Measurements from ENCODE around the gene S100A8. TPM values are rescaled to one million over a fixed set of nuclear protein-coding genes. Genes with fewer than 3 reads are reported as not detected.
A peak's percentile ranks its signal among the peaks of the same experiment; 100 is the strongest.

The S100A8 gene
- total RNA-seq, 2 donors from 2014 or later = 19.1 to 37.1 TPM

DNA sequence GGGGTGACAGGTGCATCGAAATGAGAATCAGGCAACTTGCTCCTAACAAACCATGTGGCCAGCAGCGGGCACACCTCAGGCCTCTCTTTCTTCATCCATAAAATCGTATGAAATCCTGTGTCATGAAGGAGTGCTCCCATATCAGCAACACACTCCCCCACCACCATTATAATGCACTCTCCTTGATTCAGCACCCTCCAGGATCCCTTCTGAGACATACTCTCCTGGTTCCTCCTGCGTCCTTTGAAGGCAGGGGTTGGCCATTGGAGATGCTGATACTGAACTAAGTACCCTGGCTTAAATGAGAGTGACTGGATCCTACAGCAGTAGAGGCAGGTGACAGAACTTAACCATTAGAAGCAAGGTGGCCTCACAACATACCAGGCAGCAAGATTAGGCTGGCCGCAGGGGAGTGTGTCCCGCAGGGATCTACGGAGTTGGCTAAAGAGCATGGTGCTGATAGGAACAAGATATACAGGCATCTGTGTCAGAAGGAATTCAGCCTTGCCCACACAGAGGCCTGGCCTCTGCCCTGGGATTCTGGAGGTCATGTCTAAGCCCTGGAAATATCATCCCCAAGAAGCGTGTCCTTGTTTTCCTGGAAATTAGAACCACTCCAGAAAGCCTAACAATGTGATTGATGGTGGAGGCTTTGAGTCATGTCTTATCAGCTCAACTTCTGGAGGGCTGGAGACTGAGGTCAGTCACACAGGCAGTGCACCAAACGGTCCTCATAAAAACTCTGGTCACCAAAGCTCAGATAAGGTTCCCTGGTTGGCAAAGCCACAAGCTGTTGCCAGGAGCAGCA, 42.2 kb upstream of the S100A8 start:
- H3K4me3 ChIP-seq = no peak overlapping the region
- no peaks in the 10 kb centered on the region for H3K4me1 ChIP-seq
- peak; percentile 44 for DNase-seq (ENCODE audit: low spot score)
- TF ChIP-seq, protein P1, sequence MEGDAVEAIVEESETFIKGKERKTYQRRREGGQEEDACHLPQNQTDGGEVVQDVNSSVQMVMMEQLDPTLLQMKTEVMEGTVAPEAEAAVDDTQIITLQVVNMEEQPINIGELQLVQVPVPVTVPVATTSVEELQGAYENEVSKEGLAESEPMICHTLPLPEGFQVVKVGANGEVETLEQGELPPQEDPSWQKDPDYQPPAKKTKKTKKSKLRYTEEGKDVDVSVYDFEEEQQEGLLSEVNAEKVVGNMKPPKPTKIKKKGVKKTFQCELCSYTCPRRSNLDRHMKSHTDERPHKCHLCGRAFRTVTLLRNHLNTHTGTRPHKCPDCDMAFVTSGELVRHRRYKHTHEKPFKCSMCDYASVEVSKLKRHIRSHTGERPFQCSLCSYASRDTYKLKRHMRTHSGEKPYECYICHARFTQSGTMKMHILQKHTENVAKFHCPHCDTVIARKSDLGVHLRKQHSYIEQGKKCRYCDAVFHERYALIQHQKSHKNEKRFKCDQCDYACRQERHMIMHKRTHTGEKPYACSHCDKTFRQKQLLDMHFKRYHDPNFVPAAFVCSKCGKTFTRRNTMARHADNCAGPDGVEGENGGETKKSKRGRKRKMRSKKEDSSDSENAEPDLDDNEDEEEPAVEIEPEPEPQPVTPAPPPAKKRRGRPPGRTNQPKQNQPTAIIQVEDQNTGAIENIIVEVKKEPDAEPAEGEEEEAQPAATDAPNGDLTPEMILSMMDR (IDR thresholded peaks at IDR 0.05) = no peak
- no peaks in the 10 kb centered on the region for H3K27me3 ChIP-seq
- no peak overlapping the region for H3K27ac ChIP-seq
- no peaks in the 10 kb centered on the region for H3K9me3 ChIP-seq
- no peaks in the 10 kb centered on the region for H3K36me3 ChIP-seq

DNA sequence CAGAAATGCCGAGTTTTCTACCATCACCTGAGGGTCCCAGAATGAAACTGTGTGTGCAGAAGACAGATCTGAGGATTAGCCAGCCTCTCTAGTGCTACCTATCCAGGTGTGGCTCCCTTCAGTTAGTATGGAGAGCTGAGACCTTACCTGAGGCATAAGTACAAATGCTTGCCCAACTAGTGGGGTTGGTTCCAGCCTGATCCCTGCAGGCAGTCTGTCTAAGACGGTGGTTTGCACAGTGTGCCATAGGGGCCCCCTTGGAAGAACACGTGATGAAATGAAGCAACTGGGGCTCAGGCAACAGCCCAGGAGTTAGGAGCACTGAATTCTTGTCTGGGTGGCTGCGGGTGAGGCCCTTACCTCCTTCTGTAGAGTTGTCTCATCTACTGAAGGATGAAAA, 41.1 kb upstream of the S100A8 start:
- H3K9me3 ChIP-seq = no peaks in the 10 kb centered on the region
- no peak overlapping the region for H3K4me3 ChIP-seq
- no peak overlapping the region for H3K27ac ChIP-seq
- TF ChIP-seq, protein P1 (IDR thresholded peaks at IDR 0.05) = no peak
- no peaks in the 10 kb centered on the region for H3K27me3 ChIP-seq
- H3K36me3 ChIP-seq = no peaks in the 10 kb centered on the region
- DNase-seq (ENCODE audit: low spot score) = peak; percentile 21
- H3K4me1 ChIP-seq = no peaks in the 10 kb centered on the region

DNA sequence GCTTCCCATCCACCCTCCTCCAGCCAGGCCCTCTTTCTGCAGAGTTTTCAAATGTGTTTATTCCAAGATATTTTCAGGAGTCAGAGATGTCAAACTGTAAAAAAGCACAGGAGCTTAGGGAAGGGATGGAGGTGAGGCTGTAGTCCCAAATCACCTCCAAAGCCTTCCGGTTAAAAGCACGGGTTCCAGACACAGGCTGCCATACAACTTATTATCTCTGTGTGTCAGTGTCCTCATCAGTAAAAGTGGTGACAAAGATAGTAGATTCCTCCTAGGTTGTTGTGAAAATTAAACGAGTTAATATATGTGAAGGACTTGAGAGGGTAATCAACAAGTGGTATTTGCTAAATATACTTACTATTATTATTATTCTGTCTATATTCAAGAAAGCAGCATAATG, 40.6 kb upstream of the S100A8 start:
- no peaks in the 10 kb centered on the region for H3K36me3 ChIP-seq
- no peak overlapping the region for H3K4me3 ChIP-seq
- TF ChIP-seq, protein P1 (IDR thresholded peaks at IDR 0.05) = no peak
- peak; percentile 11 for DNase-seq (ENCODE audit: low spot score)
- no peak overlapping the region for H3K27ac ChIP-seq
- no peaks in the 10 kb centered on the region for H3K27me3 ChIP-seq
- H3K4me1 ChIP-seq = no peaks in the 10 kb centered on the region
- H3K9me3 ChIP-seq = no peaks in the 10 kb centered on the region

DNA sequence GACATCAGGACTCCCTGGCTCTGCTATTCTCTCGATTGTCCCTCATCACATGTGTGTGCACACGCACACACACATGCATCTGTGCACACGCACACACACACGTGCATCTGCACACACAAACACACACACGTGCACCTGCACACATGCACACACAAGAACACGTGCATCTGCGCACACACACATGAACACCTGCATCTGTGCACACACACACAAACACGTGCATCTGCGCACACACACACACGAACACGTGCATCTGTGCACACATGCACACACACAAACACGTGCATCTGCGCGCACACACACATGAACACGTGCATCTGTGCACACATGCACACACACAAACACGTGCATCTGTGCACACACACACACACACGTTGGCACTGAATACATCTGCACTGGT, 40.1 kb upstream of the S100A8 start:
- peak; percentile 11 for DNase-seq (ENCODE audit: low spot score)
- TF ChIP-seq, protein P1 (IDR thresholded peaks at IDR 0.05) = no peak
- no peak overlapping the region for H3K4me3 ChIP-seq
- no peaks in the 10 kb centered on the region for H3K27me3 ChIP-seq
- no peaks in the 10 kb centered on the region for H3K36me3 ChIP-seq
- no peaks in the 10 kb centered on the region for H3K9me3 ChIP-seq
- H3K4me1 ChIP-seq = no peaks in the 10 kb centered on the region
- no peak overlapping the region for H3K27ac ChIP-seq

DNA sequence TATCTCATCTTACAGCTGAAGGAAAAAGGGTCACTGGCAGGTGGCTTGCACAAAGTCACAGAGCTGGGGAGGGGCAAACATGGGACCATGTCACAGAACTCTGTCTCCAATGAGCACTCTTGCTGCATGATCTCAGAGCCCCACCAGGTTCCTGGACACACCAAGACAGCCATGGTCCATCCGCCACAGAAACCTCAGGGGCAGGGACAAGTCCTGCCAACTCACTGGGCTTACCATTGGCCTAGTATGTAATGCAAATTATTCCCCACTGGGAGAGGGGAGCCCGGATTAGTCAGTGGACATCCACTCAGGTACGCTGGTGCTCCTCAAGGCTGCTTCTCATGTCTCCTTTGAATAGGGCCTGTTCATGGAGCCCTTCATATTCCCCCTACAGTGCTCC, 39.7 kb upstream of the S100A8 start:
- Histone ChIP-seq H3K9me3 (no peaks in the 10 kb centered on the region), H3K36me3 (no peaks in the 10 kb centered on the region), H3K4me1 (no peaks in the 10 kb centered on the region), H3K4me3 (no peak overlapping the region), H3K27me3 (no peaks in the 10 kb centered on the region), H3K27ac (no peak overlapping the region)
- DNase-seq (ENCODE audit: low spot score) = peak; percentile 54
- TF ChIP-seq, protein P1 (IDR thresholded peaks at IDR 0.05) = no peak

DNA sequence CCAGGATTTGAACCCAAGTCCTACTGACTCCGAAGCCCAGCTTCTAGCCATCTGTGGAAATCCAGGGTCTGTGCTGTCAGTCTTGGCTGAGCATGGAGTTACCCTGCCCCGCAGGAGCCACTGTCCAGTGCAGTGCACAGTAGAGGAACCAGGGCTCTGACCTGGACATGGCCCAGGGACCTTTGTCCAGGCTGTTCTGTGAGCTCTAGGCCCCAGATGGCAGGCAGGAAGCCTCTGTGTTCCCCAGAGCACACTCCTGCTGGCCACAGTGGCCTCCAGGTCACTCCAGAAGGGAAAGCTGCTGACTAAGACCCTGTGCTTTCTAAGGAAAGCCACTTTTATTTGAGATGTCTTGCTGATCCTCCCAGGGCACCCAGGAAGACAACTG, 39.3 kb upstream of the S100A8 start:
- Histone ChIP-seq H3K9me3 (no peaks in the 10 kb centered on the region), H3K27me3 (no peaks in the 10 kb centered on the region), H3K36me3 (no peaks in the 10 kb centered on the region), H3K4me3 (no peak overlapping the region), H3K4me1 (no peaks in the 10 kb centered on the region), H3K27ac (no peak overlapping the region)
- DNase-seq (ENCODE audit: low spot score) = peak; percentile 7
- TF ChIP-seq, protein P1 (IDR thresholded peaks at IDR 0.05) = no peak

Data from right atrium auricular region (tissue), 2 donors.